HepG2 (cell line): ENCODE data around the gene MEIS1. TPM values are rescaled to one million over a fixed set of nuclear protein-coding genes. Genes with fewer than 3 reads are reported as not detected.

Source experiments
- ATAC-seq: fragments of 200-7000 bp; cut with Tn5 transposase; 3 replicates; pipeline ENCODE4 v1.9.1; 2020; ENCODE audit warnings: mild to moderate bottlenecking, moderate library complexity
- BruUV-seq: library from RNA; stranded (reverse); fragments of 400-500 nt; replicated peaks from 2 replicates; lab custom pipeline; 2021; lab: Mats Ljungman, UMichigan
- CTCF ChIA-PET: fragments of 300-600 bp; formaldehyde crosslinking; extraction: SDS; loops from one replicate; lab custom pipeline; 2021; ENCODE audit warnings: low total read pairs, inconsistent platforms, low intra/inter-chr PET ratio; lab: Yijun Ruan, JAX
- POLR2A ChIA-PET: fragments of 350-600 bp; sonication (Branson Sonifier 250); formaldehyde crosslinking; loops from one replicate; lab custom pipeline; 2020; ENCODE audit warnings: antibody characterized with exemption, inconsistent platforms; lab: Yijun Ruan, JAX
- DNase-seq: peaks from one replicate; pipeline ENCODE4 v3.0.0-alpha.2; 2015; ENCODE audit warnings: low spot score
- FAIRE-seq: peaks from 3 replicates; lab custom pipeline; 2011; peaks lifted over from hg19 to GRCh38; lab: Jason Lieb, UNC
- H2AFZ ChIP-seq: one replicate; pipeline ENCODE4 v1.6.1; 2011; ENCODE audit warnings: low read length, inconsistent platforms
- H3K27ac ChIP-seq: fragments of 300-600 bp; 3 replicates; pipeline ENCODE4 v1.8.0; 2011; ENCODE audit warnings: mixed run types, mild to moderate bottlenecking, mixed read lengths, low read length, inconsistent platforms; ENCODE audit not compliant: insufficient read depth; ENCODE audit errors: extremely low read length
- H3K27me3 ChIP-seq, 2 experiments: fragments of 200-600 bp in 1 of 2; 2 replicates in 1 of 2; 3 replicates in 1 of 2; pipeline versions ENCODE4 v1.6.0 to v1.8.0; 2011; ENCODE audit warnings: low read length in 2 of 2, mild to moderate bottlenecking in 2 of 2, moderate library complexity in 2 of 2, inconsistent platforms in 1 of 2; ENCODE audit not compliant: insufficient read depth in 2 of 2, control insufficient read depth in 1 of 2
- H3K36me3 ChIP-seq, 2 experiments: fragments of 200-600 bp in 1 of 2; replicated peaks in 1 of 2; 2 replicates in 1 of 2; 3 replicates in 1 of 2; pipeline versions ENCODE4 v1.5.1 to v1.8.0; 2011; ENCODE audit warnings: low read length in 2 of 2, inconsistent platforms in 1 of 2; ENCODE audit not compliant: insufficient read depth in 2 of 2, control insufficient read depth in 1 of 2
- H3K4me1 ChIP-seq: 2 replicates; pipeline ENCODE4 v1.5.1; 2012; ENCODE audit warnings: low read length, inconsistent platforms; ENCODE audit not compliant: insufficient read depth
- H3K4me2 ChIP-seq: 2 replicates; pipeline ENCODE4 v1.6.0; 2011; ENCODE audit warnings: low read depth, low read length, inconsistent platforms
- H3K4me3 ChIP-seq, 3 experiments: fragments of 200-600 bp in 1 of 3; sonication (generic), shearing (Covaris generic) in 1 of 3; replicated peaks in 1 of 3; 2 replicates each; pipeline ENCODE4 v1.5.1; 2011 to 2016; ENCODE audit warnings: low read length in 3 of 3, inconsistent platforms in 2 of 3, low read depth in 2 of 3, mild to moderate bottlenecking in 2 of 3, control low read depth in 1 of 3, mixed read lengths in 1 of 3; ENCODE audit not compliant: insufficient read depth in 1 of 3
- H3K79me2 ChIP-seq: one replicate; pipeline ENCODE4 v1.6.1; 2011; ENCODE audit warnings: low read length, inconsistent platforms; ENCODE audit not compliant: insufficient read depth
- H3K9ac ChIP-seq: 2 replicates; pipeline ENCODE4 v1.6.0; 2011; ENCODE audit warnings: mild to moderate bottlenecking, low read depth, low read length, inconsistent platforms; ENCODE audit not compliant: insufficient read depth
- H3K9me3 ChIP-seq: 2 replicates; pipeline ENCODE4 v1.5.1; 2012; ENCODE audit warnings: mild to moderate bottlenecking, low read length
- H4K20me1 ChIP-seq: 2 replicates; pipeline ENCODE4 v1.6.0; 2011; ENCODE audit warnings: inconsistent platforms, mild to moderate bottlenecking, low read length, moderate library complexity; ENCODE audit not compliant: insufficient read depth
- HNRNPK ChIP-seq: fragments of 200-400 bp; formaldehyde crosslinking; IDR thresholded peaks from 2 replicates; pipeline ENCODE4 v1.6.1; 2018; ENCODE audit warnings: low read length, low read depth, moderate library complexity, mild to moderate bottlenecking; ENCODE audit not compliant: poor library complexity, severe bottlenecking
- ISX ChIP-seq: sonication (generic); formaldehyde crosslinking; conservative IDR thresholded peaks from 2 replicates; pipeline ENCODE4 v1.5.0; 2020; ENCODE audit warnings: missing genetic modification reagents
- POGZ ChIP-seq: sonication (generic); formaldehyde crosslinking; IDR thresholded peaks from 2 replicates; pipeline ENCODE4 v1.4.0; 2020; ENCODE audit warnings: mild to moderate bottlenecking, missing genetic modification reagents
- ZNF749 ChIP-seq: sonication (generic); formaldehyde crosslinking; IDR thresholded peaks from 2 replicates; pipeline ENCODE4 v1.8.0; 2022; ENCODE audit warnings: mild to moderate bottlenecking, missing genetic modification reagents, moderate library complexity, borderline replicate concordance
- WGBS: methylation state at CpG from one replicate; pipeline ENCODE4 v1.1.6; 2017; ENCODE audit warnings: low lambda C conversion rate; 5-methylcytosine and 5-hydroxymethylcytosine counted together
- in situ Hi-C: cut with HindIII; loops from 2 replicates; pipeline ENCODE4 v1.10.0; 2017; ENCODE audit warnings: low pct_unique_long_range_greater_than_20kb; ENCODE audit not compliant: extremely low pct_ligation_motif_present
- intact Hi-C: fragments of 100-400 bp; cut with micrococcal nuclease; formaldehyde crosslinking; loops from one replicate; pipeline ENCODE4 v1.10.0; 2022; ENCODE audit not compliant: unreplicated experiment
- polyA plus RNA-seq, 8 experiments: library from polyadenylated mRNA; depleted of rRNA in 3 of 8; stranded (reverse) in 7 of 8; unstranded in 1 of 8; fragments of >200 nt; fragmentation: Illumina TruSeq in 4 of 8; extraction: Trizol in 4 of 8; gene quantifications; 2 replicates each; pipeline versions ENCODE4 v1.2.1 to v1.2.3, GENCODE V29; 2011 to 2016; ENCODE audit warnings: low read depth in 4 of 8, missing spikeins in 1 of 8, mixed read lengths in 1 of 8; ENCODE audit not compliant: insufficient read depth in 1 of 8
- total RNA-seq, 5 experiments: library from RNA; depleted of rRNA; stranded (reverse); fragments of >200 nt; fragmentation: Illumina TruSeq; extraction: Trizol; gene quantifications; 2 replicates each; pipeline ENCODE4 v1.2.3, GENCODE V29; 2016; ENCODE audit warnings: low read depth in 1 of 5
- TF ChIP-seq, protein P1 (sequence below): sonication (generic); formaldehyde crosslinking; IDR thresholded peaks from 2 replicates; pipeline ENCODE4 v1.8.0; 2022; ENCODE audit warnings: missing genetic modification reagents, mild to moderate bottlenecking, borderline replicate concordance
- TF ChIP-seq, protein P2 (sequence below): sonication (generic); formaldehyde crosslinking; IDR thresholded peaks from 2 replicates; pipeline ENCODE4 v1.5.0; 2020; ENCODE audit warnings: missing genetic modification reagents, mild to moderate bottlenecking, borderline replicate concordance
- TF ChIP-seq, protein P3 (sequence below): sonication (generic); formaldehyde crosslinking; IDR thresholded peaks from 2 replicates; pipeline ENCODE4 v1.4.0; 2020; ENCODE audit warnings: missing genetic modification reagents, low read depth, mild to moderate bottlenecking, borderline replicate concordance
- TF ChIP-seq, protein P4 (sequence below): sonication (generic); formaldehyde crosslinking; IDR thresholded peaks from 2 replicates; pipeline ENCODE4 v1.4.0; 2020; ENCODE audit warnings: missing genetic modification reagents
- TF ChIP-seq, protein P5 (sequence below): sonication (generic); formaldehyde crosslinking; IDR thresholded peaks from 2 replicates; pipeline ENCODE4 v1.8.1; 2023; ENCODE audit warnings: missing genetic modification reagents, mild to moderate bottlenecking, borderline replicate concordance

The MEIS1 gene
- total and polyA plus RNA-seq, 2 of the 13 experiments (the other 11 are each of a cell fraction or from before 2014, with no cell fraction given) = 3.8 to 6.0 TPM

DNA sequence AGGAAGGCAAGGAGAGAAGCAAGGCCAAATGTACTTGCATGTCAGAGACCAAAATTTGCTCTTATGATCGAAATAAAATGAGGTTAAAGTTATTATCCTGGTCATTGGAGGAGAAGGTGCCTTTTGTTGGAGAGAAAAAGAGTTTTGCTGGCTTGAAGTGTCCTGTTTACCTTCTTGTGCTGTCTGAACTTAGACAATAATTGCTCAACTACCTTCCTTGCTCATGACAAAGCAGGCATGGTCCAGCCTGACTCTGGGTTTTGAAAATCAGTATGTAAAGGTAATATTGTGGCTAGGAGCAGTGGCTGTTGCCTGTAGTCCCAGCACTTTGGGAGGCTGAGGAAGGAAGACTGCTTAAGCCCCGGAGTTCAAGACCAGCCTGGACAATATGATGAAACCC lies 89.1 kb downstream of the MEIS1 start (continued):
- no peak for TF ChIP-seq ZNF749 (CRISPR knock-in tag)
- TF ChIP-seq, protein P1, sequence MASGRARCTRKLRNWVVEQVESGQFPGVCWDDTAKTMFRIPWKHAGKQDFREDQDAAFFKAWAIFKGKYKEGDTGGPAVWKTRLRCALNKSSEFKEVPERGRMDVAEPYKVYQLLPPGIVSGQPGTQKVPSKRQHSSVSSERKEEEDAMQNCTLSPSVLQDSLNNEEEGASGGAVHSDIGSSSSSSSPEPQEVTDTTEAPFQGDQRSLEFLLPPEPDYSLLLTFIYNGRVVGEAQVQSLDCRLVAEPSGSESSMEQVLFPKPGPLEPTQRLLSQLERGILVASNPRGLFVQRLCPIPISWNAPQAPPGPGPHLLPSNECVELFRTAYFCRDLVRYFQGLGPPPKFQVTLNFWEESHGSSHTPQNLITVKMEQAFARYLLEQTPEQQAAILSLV (CRISPR knock-in tag) = no peak
- TF ChIP-seq POGZ = peak; percentile 41; the same call in 1 of the 2 replicates

DNA sequence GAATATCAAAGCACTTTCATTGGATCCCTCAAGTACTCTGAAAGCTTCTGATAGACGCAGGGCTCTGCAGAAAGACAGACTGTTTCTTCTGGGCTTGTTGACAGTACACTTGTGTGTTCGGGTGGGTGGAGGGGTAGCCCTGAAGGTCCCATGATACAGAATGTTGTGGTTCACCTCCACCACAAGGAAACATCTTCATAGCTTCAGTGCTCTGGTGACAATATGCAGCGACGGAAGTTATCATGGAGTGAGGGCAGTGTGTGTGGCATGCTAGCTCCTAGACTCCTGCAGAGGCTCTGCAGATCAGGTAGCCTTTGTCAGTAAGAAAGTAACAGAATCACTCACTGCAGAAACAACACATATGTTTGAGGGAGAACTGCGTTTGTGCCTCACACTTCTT lies 90.7 kb downstream of the MEIS1 start:
- H3K4me3 ChIP-seq = no peak overlapping the region
- H3K36me3 ChIP-seq = no peaks in the 10 kb centered on the region
- DNase-seq (no peak), FAIRE-seq (no peak), ATAC-seq (no peak)
- H2AFZ ChIP-seq = no peak overlapping the region
- H3K9me3 ChIP-seq = no peaks in the 10 kb centered on the region
- no peak overlapping the region for H3K27ac ChIP-seq
- no peak overlapping the region for H3K9ac ChIP-seq
- in situ Hi-C loops = no loop called here
- H4K20me1 ChIP-seq = no peaks in the 10 kb centered on the region
- TF ChIP-seq, protein P2, sequence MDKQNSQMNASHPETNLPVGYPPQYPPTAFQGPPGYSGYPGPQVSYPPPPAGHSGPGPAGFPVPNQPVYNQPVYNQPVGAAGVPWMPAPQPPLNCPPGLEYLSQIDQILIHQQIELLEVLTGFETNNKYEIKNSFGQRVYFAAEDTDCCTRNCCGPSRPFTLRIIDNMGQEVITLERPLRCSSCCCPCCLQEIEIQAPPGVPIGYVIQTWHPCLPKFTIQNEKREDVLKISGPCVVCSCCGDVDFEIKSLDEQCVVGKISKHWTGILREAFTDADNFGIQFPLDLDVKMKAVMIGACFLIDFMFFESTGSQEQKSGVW (CRISPR knock-in tag) = no peak
- TF ChIP-seq ISX = no peak
- no peak for TF ChIP-seq HNRNPK
- TF ChIP-seq, protein P3, sequence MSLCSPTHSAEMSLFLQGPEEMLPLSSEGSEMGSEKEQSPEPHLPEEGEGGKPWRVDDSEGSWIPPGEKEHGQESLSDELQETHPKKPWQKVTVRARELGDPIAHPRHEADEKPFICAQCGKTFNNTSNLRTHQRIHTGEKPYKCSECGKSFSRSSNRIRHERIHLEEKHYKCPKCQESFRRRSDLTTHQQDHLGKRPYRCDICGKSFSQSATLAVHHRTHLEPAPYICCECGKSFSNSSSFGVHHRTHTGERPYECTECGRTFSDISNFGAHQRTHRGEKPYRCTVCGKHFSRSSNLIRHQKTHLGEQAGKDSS (CRISPR knock-in tag) = no peak
- TF ChIP-seq, protein P4, sequence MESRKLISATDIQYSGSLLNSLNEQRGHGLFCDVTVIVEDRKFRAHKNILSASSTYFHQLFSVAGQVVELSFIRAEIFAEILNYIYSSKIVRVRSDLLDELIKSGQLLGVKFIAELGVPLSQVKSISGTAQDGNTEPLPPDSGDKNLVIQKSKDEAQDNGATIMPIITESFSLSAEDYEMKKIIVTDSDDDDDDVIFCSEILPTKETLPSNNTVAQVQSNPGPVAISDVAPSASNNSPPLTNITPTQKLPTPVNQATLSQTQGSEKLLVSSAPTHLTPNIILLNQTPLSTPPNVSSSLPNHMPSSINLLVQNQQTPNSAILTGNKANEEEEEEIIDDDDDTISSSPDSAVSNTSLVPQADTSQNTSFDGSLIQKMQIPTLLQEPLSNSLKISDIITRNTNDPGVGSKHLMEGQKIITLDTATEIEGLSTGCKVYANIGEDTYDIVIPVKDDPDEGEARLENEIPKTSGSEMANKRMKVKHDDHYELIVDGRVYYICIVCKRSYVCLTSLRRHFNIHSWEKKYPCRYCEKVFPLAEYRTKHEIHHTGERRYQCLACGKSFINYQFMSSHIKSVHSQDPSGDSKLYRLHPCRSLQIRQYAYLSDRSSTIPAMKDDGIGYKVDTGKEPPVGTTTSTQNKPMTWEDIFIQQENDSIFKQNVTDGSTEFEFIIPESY (CRISPR knock-in tag) = no peak
- TF ChIP-seq, protein P5, sequence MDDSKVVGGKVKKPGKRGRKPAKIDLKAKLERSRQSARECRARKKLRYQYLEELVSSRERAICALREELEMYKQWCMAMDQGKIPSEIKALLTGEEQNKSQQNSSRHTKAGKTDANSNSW = no peak
- POLR2A ChIA-PET = no interaction called here
- no peak overlapping the region for H3K4me2 ChIP-seq
- intact Hi-C loops = no loop called here
- CTCF ChIA-PET = no interaction called here
- 85% methylated on average over 5 of the region's 5 CpGs for WGBS
- no peaks in the 10 kb centered on the region for H3K79me2 ChIP-seq
- no peaks in the 10 kb centered on the region for H3K27me3 ChIP-seq
- H3K4me1 ChIP-seq = peaks cover 46% of the 10 kb centered on the region
- BruUV-seq = no TSS peak
